Measurements from ENCODE around the gene PDE6A.

Gene PDE6A

GRCh38 chr5:149938279-149938678 lies 6.3 kb downstream of the PDE6A start:
- TF ChIP-seq, protein P1, sequence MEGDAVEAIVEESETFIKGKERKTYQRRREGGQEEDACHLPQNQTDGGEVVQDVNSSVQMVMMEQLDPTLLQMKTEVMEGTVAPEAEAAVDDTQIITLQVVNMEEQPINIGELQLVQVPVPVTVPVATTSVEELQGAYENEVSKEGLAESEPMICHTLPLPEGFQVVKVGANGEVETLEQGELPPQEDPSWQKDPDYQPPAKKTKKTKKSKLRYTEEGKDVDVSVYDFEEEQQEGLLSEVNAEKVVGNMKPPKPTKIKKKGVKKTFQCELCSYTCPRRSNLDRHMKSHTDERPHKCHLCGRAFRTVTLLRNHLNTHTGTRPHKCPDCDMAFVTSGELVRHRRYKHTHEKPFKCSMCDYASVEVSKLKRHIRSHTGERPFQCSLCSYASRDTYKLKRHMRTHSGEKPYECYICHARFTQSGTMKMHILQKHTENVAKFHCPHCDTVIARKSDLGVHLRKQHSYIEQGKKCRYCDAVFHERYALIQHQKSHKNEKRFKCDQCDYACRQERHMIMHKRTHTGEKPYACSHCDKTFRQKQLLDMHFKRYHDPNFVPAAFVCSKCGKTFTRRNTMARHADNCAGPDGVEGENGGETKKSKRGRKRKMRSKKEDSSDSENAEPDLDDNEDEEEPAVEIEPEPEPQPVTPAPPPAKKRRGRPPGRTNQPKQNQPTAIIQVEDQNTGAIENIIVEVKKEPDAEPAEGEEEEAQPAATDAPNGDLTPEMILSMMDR (IDR thresholded peaks at IDR 0.05; ENCODE audit: borderline replicate concordance, control extremely low read depth, extremely low read depth, insufficient read depth, missing control alignments) = no peak
- no peak for DNase-seq (ENCODE audit: low spot score)
- in situ Hi-C loops (cut with MboI; ENCODE audit: low sequenced_read_pairs, unreplicated experiment) = no loop called here

- no peak for DNase-seq (ENCODE audit: low spot score)
- TF ChIP-seq, protein P1 (IDR thresholded peaks at IDR 0.05; ENCODE audit: borderline replicate concordance, control extremely low read depth, extremely low read depth, insufficient read depth, missing control alignments) = no peak
- in situ Hi-C loops (cut with MboI; ENCODE audit: low sequenced_read_pairs, unreplicated experiment) = no loop called here
Measured at GRCh38 chr5:149937610-149938009, 7.0 kb downstream of the PDE6A start.

GRCh38 chr5:149936700-149937091 lies 7.9 kb downstream of the PDE6A start:
- TF ChIP-seq, protein P1 (IDR thresholded peaks at IDR 0.05; ENCODE audit: borderline replicate concordance, control extremely low read depth, extremely low read depth, insufficient read depth, missing control alignments) = no peak
- in situ Hi-C loops (cut with MboI; ENCODE audit: low sequenced_read_pairs, unreplicated experiment) = no loop called here
- no peak for DNase-seq (ENCODE audit: low spot score)

DNA sequence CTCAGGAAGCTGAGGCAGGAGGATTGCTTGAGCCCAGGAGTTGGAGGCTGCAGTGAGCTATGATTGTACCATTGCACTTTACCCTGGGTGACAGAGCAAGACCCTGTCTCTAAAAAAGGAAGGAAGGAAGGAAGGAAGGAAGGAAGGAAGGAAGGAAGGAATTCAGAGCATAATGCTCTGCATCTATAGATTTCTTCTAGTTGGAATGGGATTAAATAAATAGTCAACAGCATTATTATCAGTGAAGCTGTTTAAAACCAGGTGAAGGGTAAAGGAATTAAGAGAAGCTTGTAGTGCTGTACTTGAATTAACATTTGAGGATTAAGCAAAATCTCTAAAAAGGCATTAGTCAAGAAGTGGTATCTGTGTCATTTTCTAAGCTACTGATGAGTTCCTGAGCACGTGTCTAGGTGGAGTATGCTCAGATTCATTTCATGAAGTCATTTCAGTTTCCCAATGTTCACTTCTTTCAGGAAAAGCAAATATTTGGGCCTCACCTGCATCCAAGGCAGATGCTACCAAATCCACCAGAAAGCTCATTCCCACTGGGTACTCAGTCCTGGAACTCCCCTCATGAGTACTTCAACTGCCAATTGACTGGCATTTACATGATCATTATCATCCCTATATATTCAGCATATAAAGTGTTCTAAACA lies 8.4 kb downstream of the PDE6A start:
- TF ChIP-seq, protein P1 (IDR thresholded peaks at IDR 0.05; ENCODE audit: borderline replicate concordance, control extremely low read depth, extremely low read depth, insufficient read depth, missing control alignments) = no peak
- in situ Hi-C loops (cut with MboI; ENCODE audit: low sequenced_read_pairs, unreplicated experiment) = no loop called here

DNA sequence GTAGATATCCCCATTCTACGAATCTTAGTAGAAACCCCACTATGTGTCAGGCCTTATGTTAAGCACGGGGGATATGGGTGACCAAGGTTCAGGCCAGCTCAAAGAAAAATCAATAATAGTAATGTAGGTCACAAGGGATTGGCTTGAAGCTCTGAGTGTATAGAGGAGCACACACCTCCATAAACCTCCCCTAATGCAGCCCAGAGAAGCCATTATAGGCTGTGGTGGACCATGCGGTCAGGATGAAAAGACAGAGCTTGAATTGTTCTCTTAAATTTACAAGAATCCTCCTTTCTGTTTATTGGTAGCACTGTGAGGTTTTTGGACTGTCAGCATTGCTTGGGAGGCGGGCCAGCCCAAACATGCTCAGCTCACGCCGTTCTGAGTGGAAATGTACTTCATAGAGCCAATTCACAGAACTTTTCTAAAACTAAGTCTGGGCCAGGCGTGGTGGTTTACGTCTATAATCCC lies 9.1 kb downstream of the PDE6A start:
- TF ChIP-seq, protein P1 (IDR thresholded peaks at IDR 0.05; ENCODE audit: borderline replicate concordance, control extremely low read depth, extremely low read depth, insufficient read depth, missing control alignments) = no peak
- no peak for DNase-seq (ENCODE audit: low spot score)
- in situ Hi-C loops (cut with MboI; ENCODE audit: low sequenced_read_pairs, unreplicated experiment) = no loop called here

More for the DNA sequence above, 8.4 kb downstream of the PDE6A start:
- DNase-seq (ENCODE audit: low spot score) = no peak

- in situ Hi-C loops (cut with MboI; ENCODE audit: low sequenced_read_pairs, unreplicated experiment) = no loop called here
- DNase-seq (ENCODE audit: low spot score) = no peak
- TF ChIP-seq, protein P1 (IDR thresholded peaks at IDR 0.05; ENCODE audit: borderline replicate concordance, control extremely low read depth, extremely low read depth, insufficient read depth, missing control alignments) = no peak
Measured at GRCh38 chr5:149932445-149933350, 11.9 kb downstream of the PDE6A start.

All from GM13976 (cell line).